NCI-H1694 (cell line): ENCODE measurements around the gene USP34.
"Not testable (repeated sequence)": the region's sequence is repeated elsewhere in the genome, so short reads cannot be mapped to it uniquely, and the experiment has no call there.

Experiments used
- DNase-seq: peaks from one replicate; lab custom pipeline; 2025; lab: John Stamatoyannopoulos, UW

Gene USP34

GRCh38 chr2:61247204-61247812, 223.6 kb downstream of the USP34 start:
- DNase-seq, result no peak

GRCh38 chr2:61244694-61245093, 226.2 kb downstream of the USP34 start:
- DNase-seq, result no peak

GRCh38 chr2:61241266-61241665, 229.6 kb downstream of the USP34 start:
- no peak for DNase-seq

- DNase-seq, result no peak
Measured at GRCh38 chr2:61238219-61239012, 232.5 kb downstream of the USP34 start.

- no peak for DNase-seq
Measured at GRCh38 chr2:61235716-61236115, 235.2 kb downstream of the USP34 start.

GRCh38 chr2:61233581-61233980, 237.3 kb downstream of the USP34 start:
- DNase-seq, result no peak

GRCh38 chr2:61229936-61230335, 241.0 kb downstream of the USP34 start:
- DNase-seq, result no peak

- DNase-seq, result no peak
Measured at GRCh38 chr2:61222567-61222966, 248.3 kb downstream of the USP34 start.

GRCh38 chr2:61221819-61222218, 249.1 kb downstream of the USP34 start:
- no peak for DNase-seq

- no peak for DNase-seq
Measured at GRCh38 chr2:61220768-61221167, 250.1 kb downstream of the USP34 start.

GRCh38 chr2:61218817-61219170, 252.1 kb downstream of the USP34 start:
- DNase-seq, result no peak

GRCh38 chr2:61218076-61218816, 252.6 kb downstream of the USP34 start:
- DNase-seq, result no peak

- DNase-seq, result no peak
Measured at GRCh38 chr2:61214171-61214570, 256.7 kb downstream of the USP34 start.

- no peak for DNase-seq
Measured at GRCh38 chr2:61210332-61210981, 260.4 kb downstream of the USP34 start.

GRCh38 chr2:61205132-61205531, 265.8 kb downstream of the USP34 start:
- DNase-seq, result no peak

- DNase-seq, result no peak
Measured at GRCh38 chr2:61196671-61197070, 274.2 kb downstream of the USP34 start.

- DNase-seq, result not testable (repeated sequence)
Measured at GRCh38 chr2:61194646-61195045, 276.2 kb downstream of the USP34 start.

GRCh38 chr2:61193670-61194561, 277.0 kb downstream of the USP34 start:
- DNase-seq, result no peak

- no peak for DNase-seq
Measured at GRCh38 chr2:61187085-61187484, 283.8 kb downstream of the USP34 start.

GRCh38 chr2:61185231-61185728, 285.6 kb downstream of the USP34 start:
- no peak for DNase-seq

GRCh38 chr2:61184263-61184662, 286.6 kb downstream of the USP34 start:
- DNase-seq, result no peak
